SU-DHL-6 (cell line): Measurements from ENCODE around the gene TLCD3A.

Experiments
- H2AFZ ChIP-seq: fragments of 200-600 bp; sonication (generic); 2 replicates; pipeline ENCODE4 v1.6.1; 2014; ENCODE audit warnings: low read depth, mild to moderate bottlenecking, moderate library complexity, mixed read lengths, antibody characterized with exemption, low read length; ENCODE audit not compliant: severe bottlenecking
- H3F3A ChIP-seq: fragments of 200-600 bp; shearing (Covaris generic); 2 replicates; pipeline ENCODE4 v1.6.0; 2016; ENCODE audit warnings: antibody characterized with exemption, mild to moderate bottlenecking; ENCODE audit not compliant: insufficient read depth
- H3K27ac ChIP-seq: fragments of 200-600 bp; sonication (generic); 2 replicates; pipeline ENCODE4 v1.5.1; 2016; ENCODE audit warnings: low read depth, mild to moderate bottlenecking, low read length, moderate library complexity, mixed read lengths
- H3K27me3 ChIP-seq: fragments of 200-600 bp; sonication (generic), shearing (Covaris generic); 2 replicates; pipeline ENCODE4 v1.6.0; 2014; ENCODE audit warnings: mild to moderate bottlenecking, low read length
- H3K36me3 ChIP-seq: fragments of 200-600 bp; sonication (generic); 2 replicates; pipeline ENCODE4 v1.6.1; 2014; ENCODE audit warnings: mild to moderate bottlenecking, low read length, mixed read lengths
- H3K4me2 ChIP-seq: fragments of 300-600, 200-600 bp; shearing (Covaris generic), sonication (generic); 2 replicates; pipeline ENCODE4 v1.6.0; 2014; ENCODE audit warnings: low read length, low read depth, mild to moderate bottlenecking; ENCODE audit not compliant: poor library complexity, severe bottlenecking
- H3K4me3 ChIP-seq: fragments of 200-600 bp; sonication (generic); 2 replicates; pipeline ENCODE4 v1.5.1; 2014; ENCODE audit warnings: antibody characterized with exemption, low read length, mild to moderate bottlenecking, mixed read lengths; ENCODE audit not compliant: insufficient read depth, poor library complexity, severe bottlenecking
- H3K79me2 ChIP-seq: fragments of 200-600 bp; sonication (generic); 2 replicates; pipeline ENCODE4 v1.6.1; 2014; ENCODE audit warnings: mild to moderate bottlenecking, low read length, moderate library complexity; ENCODE audit not compliant: insufficient read depth
- H3K9ac ChIP-seq: fragments of 200-600 bp; sonication (generic); 2 replicates; pipeline ENCODE4 v1.7.0; 2014; ENCODE audit warnings: mild to moderate bottlenecking, low read length
- H3K9me2 ChIP-seq: fragments of 200-600 bp; sonication (generic); replicated peaks from 2 replicates; pipeline ENCODE4 v1.6.1; 2014; ENCODE audit warnings: low read length; ENCODE audit not compliant: insufficient read depth
- H3K9me3 ChIP-seq: fragments of 200-600 bp; sonication (generic); 2 replicates; pipeline ENCODE4 v1.6.1; 2014; ENCODE audit warnings: low read length, mixed read lengths; ENCODE audit not compliant: insufficient read depth
- H4K20me1 ChIP-seq: fragments of 200-600 bp; sonication (generic); 2 replicates; pipeline ENCODE4 v1.6.1; 2014; ENCODE audit warnings: low read depth, mild to moderate bottlenecking, antibody characterized with exemption, low read length, moderate library complexity, mixed read lengths
- CTCF ChIP-seq: fragments of 200-600 bp; sonication (generic); IDR thresholded peaks from one replicate; pipeline ENCODE4 v1.5.1; 2017; ENCODE audit warnings: antibody characterized with exemption, mild to moderate bottlenecking, low read length, moderate library complexity; ENCODE audit not compliant: insufficient read depth, poor library complexity, severe bottlenecking
- EZH2phosphoT487 ChIP-seq: fragments of 200-600 bp; sonication (generic), shearing (Covaris generic); conservative IDR thresholded peaks from 2 replicates; pipeline ENCODE4 v1.6.1; 2018; ENCODE audit warnings: mild to moderate bottlenecking, antibody characterized with exemption, low read length, moderate library complexity, mixed read lengths

TLCD3A gene

GRCh38 chr17:708132-708531 is 24.3 kb upstream of the TLCD3A start:
- H3K9me2 ChIP-seq, result no peaks in the 10 kb centered on the region
- H3K36me3 ChIP-seq, result 0 out of 2 replicates have a peak, but pooled peaks cover 2% of the 10 kb centered on the region
- H3K27ac ChIP-seq, result no peak overlapping the region
- no peak overlapping the region for H3K9ac ChIP-seq
- no peak overlapping the region for H3K4me3 ChIP-seq
- H3K79me2 ChIP-seq, result peaks cover 37% of the 10 kb centered on the region
- no peaks in the 10 kb centered on the region for H3K27me3 ChIP-seq
- H4K20me1 ChIP-seq, result no peaks in the 10 kb centered on the region; the same call in 1 of the 2 replicates
- H3K4me2 ChIP-seq, result no peak overlapping the region
- no peak for TF ChIP-seq CTCF
- TF ChIP-seq EZH2phosphoT487, result no peak
- no peak overlapping the region for H2AFZ ChIP-seq
- H3F3A ChIP-seq, result no peaks in the 10 kb centered on the region
- no peaks in the 10 kb centered on the region for H3K9me3 ChIP-seq

- Histone ChIP-seq H2AFZ (no peak overlapping the region), H3K4me2 (no peak overlapping the region), H3K9me2 (no peaks in the 10 kb centered on the region), H3K27me3 (no peaks in the 10 kb centered on the region), H3K9me3 (no peaks in the 10 kb centered on the region), H3K79me2 (peaks cover 15% of the 10 kb centered on the region), H3K9ac (no peak overlapping the region), H3K36me3 (no peaks in the 10 kb centered on the region), H3F3A (no peaks in the 10 kb centered on the region; the same call in none of the 2 replicates), H3K4me3 (no peak overlapping the region), H3K27ac (no peak overlapping the region), H4K20me1 (no peaks in the 10 kb centered on the region)
- no peak for TF ChIP-seq CTCF
- no peak for TF ChIP-seq EZH2phosphoT487
Observed at GRCh38 chr17:718075-718474, 14.3 kb upstream of the TLCD3A start.

- no peak for TF ChIP-seq CTCF
- TF ChIP-seq EZH2phosphoT487, result no peak
- H3K4me2 ChIP-seq, result no peak overlapping the region
- H3K79me2 ChIP-seq, result no peaks in the 10 kb centered on the region
- no peaks in the 10 kb centered on the region for H3K9me3 ChIP-seq
- H3K4me3 ChIP-seq, result no peak overlapping the region
- H3K9ac ChIP-seq, result no peak overlapping the region
- H3K27me3 ChIP-seq, result no peaks in the 10 kb centered on the region
- H3K9me2 ChIP-seq, result no peaks in the 10 kb centered on the region
- H2AFZ ChIP-seq, result no peak overlapping the region
- H3K27ac ChIP-seq, result no peak overlapping the region
- H3K36me3 ChIP-seq, result no peaks in the 10 kb centered on the region
- H4K20me1 ChIP-seq, result no peaks in the 10 kb centered on the region
- H3F3A ChIP-seq, result no peaks in the 10 kb centered on the region; the same call in none of the 2 replicates
Observed at GRCh38 chr17:720706-721539, 11.5 kb upstream of the TLCD3A start.
